Measurements from ENCODE around the gene ABHD2. TPM values are rescaled to one million over a fixed set of nuclear protein-coding genes. Genes with fewer than 3 reads are reported as not detected.
A peak's percentile ranks its signal among the peaks of the same experiment; 100 is the strongest.
"Not testable (repeated sequence)": the region's sequence is repeated elsewhere in the genome, so short reads cannot be mapped to it uniquely, and the experiment has no call there.

ABHD2 gene
- total RNA-seq, 1 donor: 168 TPM

GRCh38 chr15:89136818-89137772 lies 48.8 kb downstream of the ABHD2 start:
- no peak for DNase-seq (ENCODE audit: low read depth in 2 of 3, low spot score in 2 of 3)

DNA sequence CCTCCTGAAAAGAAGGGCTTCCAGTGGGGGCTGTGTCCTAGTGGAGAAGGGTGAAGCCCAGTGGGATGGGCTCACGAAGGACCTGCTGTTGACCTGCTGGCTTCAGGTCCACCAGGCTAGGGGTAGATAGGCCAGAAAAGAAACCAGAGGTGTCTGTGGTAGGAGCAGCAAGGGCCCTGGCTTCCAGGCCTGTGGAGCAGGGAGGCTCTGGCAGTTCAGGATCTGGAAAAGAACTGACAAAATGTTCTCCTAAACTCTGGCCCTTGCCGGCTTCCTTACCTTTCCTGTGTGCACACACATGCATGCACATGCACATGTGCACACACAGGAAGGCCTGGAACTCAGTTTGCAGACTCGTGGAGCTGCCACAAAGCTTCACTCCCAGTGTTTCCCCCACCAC lies 49.7 kb downstream of the ABHD2 start:
- DNase-seq (ENCODE audit: low read depth in 2 of 3, low spot score in 2 of 3): no peak

GRCh38 chr15:89138999-89139612 lies 50.9 kb downstream of the ABHD2 start:
- DNase-seq (ENCODE audit: low read depth in 2 of 3, low spot score in 2 of 3): no peak

DNA sequence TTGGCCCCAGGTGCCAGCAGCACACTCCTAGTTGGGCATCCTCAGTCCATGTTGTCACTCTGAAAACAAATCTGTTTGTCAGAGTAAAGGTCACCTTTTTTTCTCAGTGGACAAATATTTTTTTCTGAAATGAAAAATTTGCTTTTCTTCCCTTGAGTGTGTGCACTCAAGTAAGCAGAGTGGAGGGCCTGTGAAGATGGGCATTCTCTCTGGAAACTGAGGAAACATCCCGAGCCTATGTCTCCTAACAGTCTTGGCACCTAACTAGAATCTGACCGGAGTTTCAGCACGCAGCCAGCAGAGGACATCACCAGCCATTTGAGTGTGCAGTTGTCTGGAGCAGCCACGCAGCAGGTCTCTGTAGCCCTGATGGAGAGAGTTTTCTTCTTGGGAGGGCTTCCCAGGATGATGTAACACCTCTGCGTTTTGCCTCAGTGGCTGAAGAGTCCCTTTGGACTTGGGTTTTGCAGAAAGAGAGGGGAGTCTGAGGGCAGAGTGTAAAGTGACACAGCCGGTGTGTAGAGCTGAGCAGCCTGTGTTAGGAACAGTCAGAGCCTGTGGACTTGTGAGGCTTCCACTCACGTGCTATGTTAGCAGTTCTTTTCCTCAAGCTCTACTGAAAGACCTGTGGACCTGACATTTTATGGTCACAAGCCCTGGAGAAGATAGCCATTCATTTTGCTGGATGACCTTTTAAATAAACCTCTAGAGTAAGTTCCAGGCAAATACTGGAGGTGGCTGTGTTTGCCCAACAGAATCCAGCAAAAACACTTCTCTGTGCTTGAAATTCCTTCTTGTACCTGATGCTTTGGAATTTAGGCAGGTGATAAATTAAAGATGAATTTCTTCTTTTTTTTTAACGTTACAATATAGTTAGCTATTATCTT lies 51.6 kb downstream of the ABHD2 start:
- no peak for DNase-seq (ENCODE audit: low read depth in 2 of 3, low spot score in 2 of 3)

DNA sequence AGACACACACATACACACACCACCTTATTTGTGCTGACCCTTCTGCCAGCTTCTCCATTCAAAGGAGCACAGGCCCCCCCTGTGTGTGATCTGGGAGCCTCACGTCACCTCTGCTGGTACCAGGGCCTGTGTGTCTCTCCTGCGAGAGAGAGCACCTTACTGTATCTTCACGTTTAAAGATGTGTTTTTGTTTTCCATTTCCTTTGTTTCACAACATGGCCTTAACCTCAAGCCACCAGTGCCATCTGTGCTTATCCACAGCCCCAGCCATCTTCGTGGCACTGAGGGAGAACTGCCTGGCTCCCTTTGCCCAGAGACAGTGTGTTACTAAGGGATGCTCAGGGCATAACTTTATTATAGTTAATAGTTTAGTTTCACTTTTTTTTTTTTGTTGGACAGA lies 52.3 kb downstream of the ABHD2 start:
- peak in 1 of 3 donors; percentile 75 for DNase-seq (ENCODE audit: low read depth in 2 of 3, low spot score in 2 of 3)

DNA sequence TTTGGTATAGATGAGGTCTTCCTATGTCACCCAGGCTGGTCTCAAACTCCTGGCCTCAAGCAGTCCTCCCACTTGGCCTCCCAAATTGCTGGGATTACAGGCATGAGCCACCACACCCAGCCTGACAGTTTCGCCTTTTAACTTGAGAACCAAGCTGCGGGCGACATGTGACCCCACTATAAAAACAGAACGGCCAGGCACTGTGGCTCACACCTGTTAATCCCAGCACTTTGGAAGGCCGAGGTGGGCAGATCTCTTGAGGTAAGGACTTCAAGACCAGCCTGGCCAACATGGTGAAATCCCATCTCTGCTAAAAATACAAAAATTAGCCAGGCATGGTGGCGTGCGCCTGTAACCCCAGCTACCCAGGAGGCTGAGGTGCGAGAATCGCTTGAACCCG lies 52.9 kb downstream of the ABHD2 start:
- DNase-seq (ENCODE audit: low read depth in 2 of 3, low spot score in 2 of 3): not testable (repeated sequence)

DNA sequence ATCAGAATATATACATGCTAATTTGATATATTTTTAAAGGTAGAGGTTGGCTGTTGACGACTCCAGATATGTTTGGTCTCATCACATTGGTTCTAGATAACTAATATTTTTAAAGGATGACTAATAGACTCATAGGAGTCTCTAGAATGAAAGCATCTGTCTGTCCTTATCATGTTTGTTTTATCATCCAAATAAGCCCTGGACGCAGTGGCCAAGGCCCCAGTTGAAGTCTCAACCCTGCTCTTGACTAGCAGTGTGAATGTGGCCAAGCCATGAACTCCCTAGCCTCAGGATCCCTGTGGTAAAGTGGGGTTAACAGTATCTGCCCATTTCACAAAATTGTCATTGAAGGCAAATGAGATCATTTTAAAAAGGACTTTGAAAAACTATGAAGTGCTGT lies 53.6 kb downstream of the ABHD2 start:
- no peak for DNase-seq (ENCODE audit: low read depth in 2 of 3, low spot score in 2 of 3)

DNA sequence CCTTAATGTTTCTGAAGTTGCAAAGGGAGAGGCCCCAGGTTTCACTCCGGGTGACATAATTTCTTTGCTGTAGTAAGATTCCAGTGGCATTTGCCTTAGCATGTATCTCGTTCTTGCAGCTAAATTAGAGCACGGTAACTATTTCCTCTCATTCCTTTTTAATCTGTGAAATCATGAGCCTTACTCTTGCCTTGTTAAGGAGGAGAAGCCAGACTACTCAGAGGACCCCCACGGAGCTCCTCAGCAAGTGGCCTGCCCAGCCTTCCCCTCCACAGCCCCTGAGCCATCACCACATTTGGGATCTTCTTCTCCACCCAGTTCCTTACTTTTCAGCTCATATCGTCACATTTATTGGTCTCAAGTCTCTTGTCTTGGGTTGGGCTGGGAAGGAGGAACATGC lies 54.2 kb downstream of the ABHD2 start:
- DNase-seq (ENCODE audit: low read depth in 2 of 3, low spot score in 2 of 3): no peak

DNA sequence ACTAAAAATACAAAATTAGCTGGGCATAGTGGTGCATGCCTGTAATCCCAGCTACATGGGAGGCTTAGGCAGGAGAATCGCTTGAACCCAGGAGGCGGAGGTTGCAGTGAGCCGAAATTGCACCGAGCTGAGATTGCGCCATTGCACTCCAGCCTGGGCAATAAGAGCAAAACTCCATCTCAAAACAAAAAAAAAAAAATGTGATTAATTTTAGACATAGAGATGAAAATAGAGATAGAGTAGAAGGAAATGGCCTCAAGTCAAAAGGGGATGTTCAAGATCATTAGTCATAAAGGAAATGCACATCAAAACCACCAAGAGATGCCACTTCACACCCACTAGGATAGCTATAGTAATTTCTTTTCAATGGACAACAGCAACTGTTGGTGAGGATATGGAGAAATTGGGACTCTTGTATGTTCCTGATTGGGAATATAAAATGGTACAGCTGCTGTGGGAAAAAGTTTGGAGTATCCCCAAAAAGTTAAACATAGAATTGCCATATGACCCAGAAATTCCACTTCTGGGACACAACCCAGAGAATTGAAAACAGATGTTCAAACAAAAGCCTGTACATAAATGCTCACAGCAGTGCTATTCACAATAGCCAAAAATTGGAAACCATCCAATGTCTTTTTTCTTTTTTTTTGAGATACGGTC lies 55.4 kb downstream of the ABHD2 start:
- DNase-seq (ENCODE audit: low read depth in 2 of 3, low spot score in 2 of 3): peak in 2 of 3 donors; percentile 65 to 71

DNA sequence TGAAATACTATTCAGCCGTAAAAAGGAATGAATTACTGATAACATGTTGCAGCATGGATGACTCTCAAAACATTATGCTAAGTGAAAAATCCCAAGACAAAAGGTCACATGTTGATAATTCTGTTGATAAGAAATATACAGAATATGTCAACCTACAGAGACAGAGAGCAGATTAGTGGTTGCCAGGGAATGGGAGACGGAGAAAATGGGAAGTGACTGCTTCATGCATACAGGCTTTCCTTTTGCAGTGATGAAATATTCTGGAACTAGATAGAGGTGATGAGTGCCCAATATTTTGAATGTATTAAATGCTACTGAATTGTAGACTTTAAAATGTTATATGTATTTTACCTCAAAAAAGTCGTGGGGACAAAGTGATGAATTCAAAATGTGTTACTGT lies 56.2 kb downstream of the ABHD2 start:
- no peak for DNase-seq (ENCODE audit: low read depth in 2 of 3, low spot score in 2 of 3)

DNA sequence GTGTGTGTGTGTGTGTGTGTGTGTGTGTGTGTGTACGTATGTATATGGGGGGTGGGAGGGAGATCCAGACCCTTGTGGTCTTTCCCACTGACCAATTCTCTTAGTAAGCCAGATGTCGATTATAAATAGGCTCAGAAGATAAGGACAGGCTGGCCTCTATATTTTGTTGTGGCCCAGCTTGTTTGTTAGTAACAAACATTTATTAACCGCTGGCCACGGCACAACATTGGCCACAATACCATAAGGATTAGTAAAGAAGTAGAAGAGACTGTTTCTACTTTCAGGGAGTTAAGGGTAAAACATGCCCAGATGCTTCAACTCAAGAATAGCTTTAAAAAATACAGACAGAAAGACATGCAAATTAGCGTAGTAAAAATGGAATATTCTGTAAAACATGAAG lies 58.1 kb downstream of the ABHD2 start:
- DNase-seq (ENCODE audit: low read depth in 2 of 3, low spot score in 2 of 3): no peak

DNA sequence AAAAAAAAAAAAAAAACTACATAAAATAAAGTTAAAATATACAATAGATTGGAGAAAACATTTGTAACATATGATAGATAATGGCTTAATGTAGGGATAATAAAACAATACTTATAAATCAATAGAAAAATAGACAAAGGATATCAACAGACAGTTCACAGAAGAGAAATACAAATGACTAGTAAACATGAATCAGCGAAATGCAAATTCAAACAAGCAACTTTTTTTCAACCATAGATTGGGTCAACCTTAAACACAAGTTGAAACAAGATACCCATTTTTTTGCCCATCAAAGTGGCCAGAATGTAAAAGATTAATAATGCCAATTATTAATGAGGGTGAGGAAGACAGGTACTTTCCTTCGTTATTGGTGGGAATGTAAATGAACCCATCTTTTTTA lies 59.9 kb downstream of the ABHD2 start:
- no peak for DNase-seq (ENCODE audit: low read depth in 2 of 3, low spot score in 2 of 3)

DNA sequence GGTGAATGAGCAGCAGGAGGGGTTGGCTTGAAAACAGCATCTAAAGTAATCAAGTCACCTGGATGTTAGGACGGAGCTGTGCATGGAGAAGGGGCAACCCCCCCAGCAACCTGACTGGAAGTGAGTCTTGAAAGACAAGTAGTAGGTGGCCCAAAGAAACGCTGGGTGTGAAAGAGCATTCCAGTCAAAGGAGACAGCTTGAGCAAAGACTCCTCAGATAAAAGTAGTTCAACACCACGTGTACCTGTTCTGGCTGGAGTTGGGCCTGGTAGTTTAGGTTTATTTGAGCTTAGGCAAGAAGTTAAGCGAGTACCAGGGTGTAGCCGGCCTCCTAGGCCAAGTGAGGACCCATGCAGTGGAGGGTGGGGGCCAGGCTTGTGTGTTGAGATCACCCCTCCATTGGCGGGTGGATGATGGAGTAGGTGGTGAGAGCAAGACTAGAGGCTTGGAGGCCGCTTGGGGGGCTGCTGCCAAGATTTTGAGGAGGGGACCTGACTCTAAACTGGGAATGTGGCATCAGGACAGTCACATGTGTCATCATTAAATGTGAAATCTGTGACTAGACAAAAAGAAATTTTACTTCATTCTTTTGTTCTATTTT lies 61.3 kb downstream of the ABHD2 start:
- no peak for DNase-seq (ENCODE audit: low read depth in 2 of 3, low spot score in 2 of 3)

- no peak for DNase-seq (ENCODE audit: low read depth in 2 of 3, low spot score in 2 of 3)
Measured at GRCh38 chr15:89150287-89150686, 62.0 kb downstream of the ABHD2 start.

- peak in 1 of 3 donors; percentile 28 for DNase-seq (ENCODE audit: low read depth in 2 of 3, low spot score in 2 of 3)
Measured at GRCh38 chr15:89150762-89151664, 62.8 kb downstream of the ABHD2 start.

GRCh38 chr15:89155122-89155521 lies 66.9 kb downstream of the ABHD2 start:
- no peak for DNase-seq (ENCODE audit: low read depth in 2 of 3, low spot score in 2 of 3)

GRCh38 chr15:89155656-89156055 lies 67.4 kb downstream of the ABHD2 start:
- DNase-seq (ENCODE audit: low read depth in 2 of 3, low spot score in 2 of 3): no peak

GRCh38 chr15:89157061-89157460 lies 68.8 kb downstream of the ABHD2 start:
- DNase-seq (ENCODE audit: low read depth in 2 of 3, low spot score in 2 of 3): no peak

GRCh38 chr15:89157918-89158564 lies 69.8 kb downstream of the ABHD2 start:
- DNase-seq (ENCODE audit: low read depth in 2 of 3, low spot score in 2 of 3): no peak
